Measurements from ENCODE around the gene GNA14. TPM values are rescaled to one million over a fixed set of nuclear protein-coding genes. Genes with fewer than 3 reads are reported as not detected.

The GNA14 gene
- total RNA-seq, 4 donors from 2014 or later = 13.9 to 26.3 (median 19.9) TPM

DNA sequence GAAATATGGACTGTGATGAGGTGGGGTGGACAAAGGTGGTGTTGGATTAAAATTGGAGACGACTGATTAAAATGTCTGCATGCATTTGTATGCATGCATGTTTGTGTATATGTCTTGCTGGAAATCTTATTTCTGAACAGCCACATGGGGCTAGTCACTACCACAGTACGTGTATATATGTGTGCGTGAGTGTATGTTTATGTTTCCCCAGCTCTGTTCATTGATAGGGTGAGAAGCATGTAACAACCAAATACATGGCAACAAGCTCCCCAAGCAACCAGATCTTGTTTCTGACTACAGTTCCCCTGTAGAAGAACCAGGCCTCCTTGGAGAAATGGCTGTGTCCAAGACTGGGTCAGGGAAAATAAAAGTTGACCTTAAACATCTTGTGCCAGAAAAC, 139.7 kb downstream of the GNA14 start:
- H3K9me3 ChIP-seq = no peaks in the 10 kb centered on the region
- intact Hi-C loops (cut with DNase I) = no loop called here
- H3K27me3 ChIP-seq = no peaks in the 10 kb centered on the region
- H3K4me1 ChIP-seq = peaks cover 10 to 14% of the 10 kb centered on the region in 2 donors
- no peak overlapping the region for H3K27ac ChIP-seq
- H3K36me3 ChIP-seq = no peaks in the 10 kb centered on the region
- TF ChIP-seq POLR2A (IDR thresholded peaks at IDR 0.05) = no peak
- TF ChIP-seq, protein P1, sequence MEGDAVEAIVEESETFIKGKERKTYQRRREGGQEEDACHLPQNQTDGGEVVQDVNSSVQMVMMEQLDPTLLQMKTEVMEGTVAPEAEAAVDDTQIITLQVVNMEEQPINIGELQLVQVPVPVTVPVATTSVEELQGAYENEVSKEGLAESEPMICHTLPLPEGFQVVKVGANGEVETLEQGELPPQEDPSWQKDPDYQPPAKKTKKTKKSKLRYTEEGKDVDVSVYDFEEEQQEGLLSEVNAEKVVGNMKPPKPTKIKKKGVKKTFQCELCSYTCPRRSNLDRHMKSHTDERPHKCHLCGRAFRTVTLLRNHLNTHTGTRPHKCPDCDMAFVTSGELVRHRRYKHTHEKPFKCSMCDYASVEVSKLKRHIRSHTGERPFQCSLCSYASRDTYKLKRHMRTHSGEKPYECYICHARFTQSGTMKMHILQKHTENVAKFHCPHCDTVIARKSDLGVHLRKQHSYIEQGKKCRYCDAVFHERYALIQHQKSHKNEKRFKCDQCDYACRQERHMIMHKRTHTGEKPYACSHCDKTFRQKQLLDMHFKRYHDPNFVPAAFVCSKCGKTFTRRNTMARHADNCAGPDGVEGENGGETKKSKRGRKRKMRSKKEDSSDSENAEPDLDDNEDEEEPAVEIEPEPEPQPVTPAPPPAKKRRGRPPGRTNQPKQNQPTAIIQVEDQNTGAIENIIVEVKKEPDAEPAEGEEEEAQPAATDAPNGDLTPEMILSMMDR (IDR thresholded peaks at IDR 0.05) = no peak
- WGBS, 2 donors = 97 to 98% methylated on average over 3 of the region's 3 CpGs
- no peak for DNase-seq
- H3K4me3 ChIP-seq (replicated peaks in 1 of 3) = no peak overlapping the region

DNA sequence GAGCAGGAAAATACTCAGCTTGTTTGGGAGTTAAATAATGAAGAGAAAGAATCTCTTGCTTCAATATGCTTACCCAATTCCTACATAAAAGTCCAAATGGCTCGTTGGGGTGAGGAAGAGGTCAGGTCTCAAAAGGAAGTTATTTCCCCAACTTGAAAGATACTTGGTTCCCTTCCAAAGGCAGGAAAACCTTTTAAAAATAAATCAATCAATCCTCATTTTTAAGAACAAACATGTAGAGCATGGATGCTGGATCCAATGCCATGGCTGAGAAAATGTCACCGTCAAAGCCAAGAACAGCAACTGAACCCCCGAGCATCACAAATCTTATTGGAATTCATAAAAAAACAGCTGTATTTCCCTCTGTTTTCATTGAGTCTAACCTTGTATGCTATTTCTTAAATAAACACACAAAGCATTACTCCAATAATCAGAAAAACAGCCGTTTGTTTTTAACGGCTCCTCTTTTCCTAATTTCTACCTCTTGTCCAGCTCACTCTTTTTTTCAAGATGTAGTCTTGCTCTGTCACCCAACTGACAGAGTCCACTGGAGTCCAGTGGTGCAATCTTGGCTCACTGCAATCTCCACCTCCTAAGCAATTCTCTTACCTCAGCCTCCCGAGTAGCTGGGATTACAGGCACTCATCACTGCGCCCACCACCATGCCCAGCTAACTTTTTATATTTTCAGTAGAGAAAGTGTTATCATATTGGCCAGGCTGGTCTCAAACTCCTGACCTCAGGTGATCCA, 140.7 kb downstream of the GNA14 start:
- DNase-seq = no peak
- peaks cover 0 to 5% of the 10 kb centered on the region in 2 donors for H3K4me1 ChIP-seq
- H3K9me3 ChIP-seq = no peaks in the 10 kb centered on the region
- H3K4me3 ChIP-seq (replicated peaks in 1 of 3) = no peak overlapping the region
- no peak for TF ChIP-seq POLR2A (IDR thresholded peaks at IDR 0.05)
- TF ChIP-seq, protein P1 (IDR thresholded peaks at IDR 0.05) = no peak
- 65 to 69% methylated on average over 7 of the region's 7 CpGs for WGBS, 2 donors
- H3K27me3 ChIP-seq = no peaks in the 10 kb centered on the region
- H3K27ac ChIP-seq = no peak overlapping the region
- intact Hi-C loops (cut with DNase I) = no loop called here
- no peaks in the 10 kb centered on the region for H3K36me3 ChIP-seq

DNA sequence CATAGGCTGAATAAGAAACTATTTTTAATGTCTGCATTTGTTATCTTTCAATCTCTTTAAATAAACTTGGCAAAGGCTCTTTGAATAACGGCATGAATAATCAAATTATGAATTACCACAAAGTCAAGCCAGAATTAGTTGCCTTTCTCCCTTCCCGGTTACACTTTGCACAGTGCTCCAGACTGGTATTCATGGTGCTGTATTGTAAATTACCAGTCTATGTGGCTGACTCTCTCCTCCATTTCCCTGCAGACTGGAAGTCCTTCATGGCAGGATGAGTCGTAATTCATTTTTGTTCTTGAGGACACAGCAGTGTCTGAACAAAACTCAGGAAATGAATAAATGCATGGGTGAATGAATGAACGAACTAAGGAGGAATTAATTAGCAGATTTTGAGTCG, 142.9 kb downstream of the GNA14 start:
- TF ChIP-seq, protein P1 (IDR thresholded peaks at IDR 0.05) = no peak
- no peak for TF ChIP-seq POLR2A (IDR thresholded peaks at IDR 0.05)

DNA sequence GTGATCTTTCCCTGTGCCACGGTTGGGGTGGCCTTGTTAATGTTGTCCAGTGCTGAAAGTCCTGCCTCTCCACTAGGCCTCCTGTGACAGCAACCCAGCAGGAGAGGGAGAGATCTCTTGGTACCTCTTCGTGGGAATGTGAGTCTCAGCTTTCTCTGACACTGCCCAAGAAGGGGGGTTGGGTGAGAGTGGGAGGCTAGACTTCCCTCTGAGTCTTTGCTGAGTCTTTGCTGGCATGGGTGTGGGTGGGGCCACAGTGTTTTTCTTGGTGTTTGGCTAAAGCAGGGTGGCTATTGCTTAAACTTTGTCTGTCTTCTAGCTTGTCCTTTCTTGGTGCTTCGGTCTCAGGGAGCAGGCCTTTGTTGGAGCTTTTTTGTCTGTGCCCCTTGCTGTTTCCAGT, 145.6 kb downstream of the GNA14 start:
- no peaks in the 10 kb centered on the region for H3K36me3 ChIP-seq
- H3K27me3 ChIP-seq = no peaks in the 10 kb centered on the region
- intact Hi-C loops (cut with DNase I) = no loop called here
- 83 to 91% methylated on average over 3 of the region's 3 CpGs for WGBS, 2 donors
- TF ChIP-seq, protein P1 (IDR thresholded peaks at IDR 0.05) = no peak
- TF ChIP-seq POLR2A (IDR thresholded peaks at IDR 0.05) = no peak
- H3K9me3 ChIP-seq = no peaks in the 10 kb centered on the region
- H3K27ac ChIP-seq = no peak overlapping the region
- DNase-seq = no peak
- H3K4me3 ChIP-seq (replicated peaks in 1 of 3) = no peak overlapping the region
- H3K4me1 ChIP-seq = peaks cover 5 to 8% of the 10 kb centered on the region in 2 donors

More for the DNA sequence above, 142.9 kb downstream of the GNA14 start:
- H3K36me3 ChIP-seq = no peaks in the 10 kb centered on the region
- H3K4me1 ChIP-seq = peaks cover 0 to 5% of the 10 kb centered on the region in 2 donors
- DNase-seq = no peak
- H3K27ac ChIP-seq = no peak overlapping the region
- H3K9me3 ChIP-seq = no peaks in the 10 kb centered on the region
- no peak overlapping the region for H3K4me3 ChIP-seq (replicated peaks in 1 of 3)
- intact Hi-C loops (cut with DNase I) = no loop called here
- WGBS, 2 donors = 88% methylated on average over 5 of the region's 5 CpGs
- no peaks in the 10 kb centered on the region for H3K27me3 ChIP-seq

DNA sequence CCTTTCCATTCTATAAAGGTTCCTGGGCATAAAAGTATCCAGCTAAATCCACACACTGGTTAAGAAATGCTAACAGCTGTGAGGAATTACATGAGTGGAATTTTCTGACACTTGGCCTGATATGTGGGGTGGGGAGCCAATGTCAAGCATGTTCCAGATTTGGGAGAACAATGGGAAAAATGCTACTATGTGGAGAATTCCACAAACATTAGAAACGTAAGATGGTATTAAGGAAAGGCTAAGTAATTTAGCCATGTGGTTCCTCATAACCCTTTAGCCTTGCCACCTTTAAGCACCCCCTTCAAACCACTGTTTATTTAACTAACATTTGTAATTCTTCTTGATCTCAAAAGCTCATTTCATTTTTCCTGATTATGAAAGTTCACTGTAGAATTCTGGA, 149.2 kb downstream of the GNA14 start:
- 72 to 78% methylated on average over 1 of the region's 1 CpG for WGBS, 2 donors
- DNase-seq = no peak
- H3K9me3 ChIP-seq = no peaks in the 10 kb centered on the region

More for the DNA sequence above, 149.2 kb downstream of the GNA14 start:
- Histone ChIP-seq H3K4me1 (peaks cover 29 to 31% of the 10 kb centered on the region in 2 donors), H3K27me3 (no peaks in the 10 kb centered on the region), H3K4me3 (replicated peaks in 1 of 3) (no peak overlapping the region), H3K36me3 (no peaks in the 10 kb centered on the region), H3K27ac (no peak overlapping the region)
- TF ChIP-seq, protein P1 (IDR thresholded peaks at IDR 0.05) = no peak
- TF ChIP-seq POLR2A (IDR thresholded peaks at IDR 0.05) = no peak
- intact Hi-C loops (cut with DNase I) = no loop called here

All from thyroid gland (tissue), 4 donors.